IMR-90 (cell line): ENCODE results near the gene ABHD12. TPM values are rescaled to one million over a fixed set of nuclear protein-coding genes. Genes with fewer than 3 reads are reported as not detected.

Source experiments
- ATAC-seq: fragments of 200-7000 bp; cut with Tn5 transposase; 2 replicates; pipeline ENCODE4 v1.9.1; 2020; ENCODE audit warnings: low read depth, mild to moderate bottlenecking, moderate library complexity
- BruUV-seq: library from RNA; stranded (reverse); fragments of 400-500 nt; replicated peaks from 2 replicates; lab custom pipeline; 2021; lab: Mats Ljungman, UMichigan
- CTCF ChIA-PET: fragments of 300-600 bp; formaldehyde crosslinking; extraction: SDS; loops from one replicate; lab custom pipeline; 2021; ENCODE audit warnings: antibody characterized with exemption; lab: Yijun Ruan, JAX
- POLR2A ChIA-PET: fragments of 300-600 bp; sonication (Branson Sonifier 250); formaldehyde crosslinking; loops from one replicate; lab custom pipeline; 2022; ENCODE audit warnings: antibody characterized with exemption; ENCODE audit not compliant: unreplicated experiment; lab: Charles Lee
- DNase-seq: peaks from one replicate; pipeline ENCODE4 v3.0.0; 2013
- H2AFZ ChIP-seq: replicated peaks from 2 replicates; pipeline ENCODE3; 2013; ENCODE audit warnings: low read length, mild to moderate bottlenecking; ENCODE audit not compliant: poor library complexity
- H2AK5ac ChIP-seq: 2 replicates; pipeline ENCODE4 v1.6.1; 2013; ENCODE audit warnings: low read depth, low read length, inconsistent platforms
- H2AK9ac ChIP-seq: replicated peaks from 2 replicates; pipeline ENCODE3; 2013; ENCODE audit warnings: mild to moderate bottlenecking, low read depth, low read length, moderate library complexity; ENCODE audit not compliant: poor library complexity
- H2BK120ac ChIP-seq: 2 replicates; pipeline ENCODE4 v1.6.1; 2013; ENCODE audit warnings: low read depth, low read length, inconsistent platforms
- H2BK15ac ChIP-seq: 3 replicates; pipeline ENCODE4 v1.6.1; 2013; ENCODE audit warnings: low read depth, low read length, inconsistent platforms
- H2BK20ac ChIP-seq: 2 replicates; pipeline ENCODE4 v1.6.1; 2013; ENCODE audit warnings: low read depth, mild to moderate bottlenecking, inconsistent platforms, low read length, moderate library complexity
- H2BK5ac ChIP-seq: 2 replicates; pipeline ENCODE4 v1.6.1; 2013; ENCODE audit warnings: mild to moderate bottlenecking, low read depth, low read length, inconsistent platforms; ENCODE audit not compliant: poor library complexity, severe bottlenecking
- H3K14ac ChIP-seq: replicated peaks from 2 replicates; pipeline ENCODE4 v1.6.1; 2013; ENCODE audit warnings: low read depth, low read length, inconsistent platforms
- H3K18ac ChIP-seq: 2 replicates; pipeline ENCODE4 v1.6.1; 2013; ENCODE audit warnings: low read depth, low read length, control low read depth
- H3K23ac ChIP-seq: 2 replicates; pipeline ENCODE4 v1.6.1; 2013; ENCODE audit warnings: low read depth, low read length, inconsistent platforms
- H3K27ac ChIP-seq: 2 replicates; pipeline ENCODE4 v1.5.1; 2013; ENCODE audit warnings: mild to moderate bottlenecking, control low read depth, low read length; ENCODE audit not compliant: insufficient read depth
- H3K27me3 ChIP-seq: 2 replicates; pipeline ENCODE4 v1.6.1; 2013; ENCODE audit warnings: low read length; ENCODE audit not compliant: control insufficient read depth, insufficient read depth
- H3K36me3 ChIP-seq: 2 replicates; pipeline ENCODE4 v1.6.1; 2013; ENCODE audit warnings: low read length, mixed read lengths; ENCODE audit not compliant: control insufficient read depth, insufficient read depth
- H3K4ac ChIP-seq: 2 replicates; pipeline ENCODE4 v1.6.1; 2013; ENCODE audit warnings: low read depth, low read length, inconsistent platforms
- H3K4me1 ChIP-seq: 2 replicates; pipeline ENCODE4 v1.6.1; 2013; ENCODE audit warnings: low read length, mixed read lengths; ENCODE audit not compliant: control insufficient read depth, insufficient read depth
- H3K4me2 ChIP-seq: 2 replicates; pipeline ENCODE4 v1.6.1; 2013; ENCODE audit warnings: low read depth, mild to moderate bottlenecking, control low read depth, low read length, moderate library complexity
- H3K4me3 ChIP-seq: 2 replicates; pipeline ENCODE4 v1.5.1; 2013; ENCODE audit warnings: low read depth, mild to moderate bottlenecking, control low read depth, low read length, moderate library complexity; ENCODE audit not compliant: insufficient read depth
- H3K56ac ChIP-seq: 2 replicates; pipeline ENCODE4 v1.6.1; 2013; ENCODE audit warnings: low read length, inconsistent platforms; ENCODE audit not compliant: insufficient read depth; ENCODE audit errors: extremely low read depth
- H3K79me1 ChIP-seq, 2 experiments: 2 replicates each; pipeline ENCODE4 v1.6.1; 2013; ENCODE audit warnings: low read length in 2 of 2, inconsistent platforms in 1 of 2, low read depth in 1 of 2
- H3K9ac ChIP-seq: 2 replicates; pipeline ENCODE4 v1.6.1; 2013; ENCODE audit warnings: low read depth, low read length, control low read depth
- H3K9me1 ChIP-seq: 2 replicates; pipeline ENCODE4 v1.6.1; 2013; ENCODE audit warnings: low read length, inconsistent platforms; ENCODE audit not compliant: insufficient read depth
- H3K9me3 ChIP-seq: 2 replicates; pipeline ENCODE4 v1.6.1; 2013; ENCODE audit warnings: low read length; ENCODE audit not compliant: control insufficient read depth, insufficient read depth
- H4K20me1 ChIP-seq: 2 replicates; pipeline ENCODE4 v1.6.1; 2013; ENCODE audit warnings: low read length, inconsistent platforms; ENCODE audit not compliant: insufficient read depth
- H4K5ac ChIP-seq: 2 replicates; pipeline ENCODE4 v1.6.1; 2013; ENCODE audit warnings: mild to moderate bottlenecking, low read depth, low read length, control low read depth
- H4K8ac ChIP-seq, 2 experiments: 2 replicates each; pipeline ENCODE4 v1.6.1; 2013; ENCODE audit warnings: low read depth in 2 of 2, low read length in 2 of 2, control low read depth in 1 of 2, inconsistent platforms in 1 of 2
- H4K91ac ChIP-seq: 2 replicates; pipeline ENCODE4 v1.6.1; 2013; ENCODE audit warnings: low read depth, low read length, inconsistent platforms; ENCODE audit not compliant: insufficient read depth
- BHLHE40 ChIP-seq: fragments of 150-350 bp; IDR thresholded peaks from 2 replicates; pipeline ENCODE4 v1.6.1; 2016; ENCODE audit warnings: mild to moderate bottlenecking, low read depth, low read length
- RAD21 ChIP-seq: IDR thresholded peaks from 2 replicates; pipeline ENCODE4 v1.6.1; 2012; ENCODE audit warnings: low read length, improper control_type of control experiment
- RCOR1 ChIP-seq: IDR thresholded peaks from 2 replicates; pipeline ENCODE4 v1.6.1; 2012; ENCODE audit warnings: mild to moderate bottlenecking, low read length, improper control_type of control experiment; ENCODE audit not compliant: insufficient replicate concordance
- RFX5 ChIP-seq: IDR thresholded peaks from 2 replicates; pipeline ENCODE4 v1.8.0; 2012; ENCODE audit warnings: low read depth, mild to moderate bottlenecking, low read length, moderate library complexity
- SMC3 ChIP-seq: fragments of 150-350 bp; IDR thresholded peaks from 2 replicates; pipeline ENCODE4 v1.6.1; 2016; ENCODE audit warnings: low read depth, mild to moderate bottlenecking, antibody characterized with exemption, low read length, moderate library complexity
- WGBS, 2 experiments: methylation state at CpG; one replicate each; pipeline versions ENCODE4 v1.1.5 to v1.1.7; 2013; ENCODE audit warnings: missing lambda C conversion rate in 2 of 2; ENCODE audit not compliant: insufficient read length in 1 of 2; ENCODE audit errors: extremely low coverage in 2 of 2; 5-methylcytosine and 5-hydroxymethylcytosine counted together
- dilution Hi-C: fragments of 300-500 bp; cut with HindIII; formaldehyde crosslinking; loops from one replicate; pipeline ENCODE4 v1.14.3; 2018; ENCODE audit warnings: low sequenced_read_pairs; ENCODE audit not compliant: unreplicated experiment
- in situ Hi-C: fragments of 300-500 bp; cut with MboI; formaldehyde crosslinking; loops from 3 replicates; pipeline ENCODE4 v1.14.3; 2019; ENCODE audit warnings: low sequenced_read_pairs, inconsistent platforms, mixed read lengths
- intact Hi-C: fragments of 100-400 bp; cut with micrococcal nuclease; formaldehyde crosslinking; loops from 2 replicates; pipeline ENCODE4 v1.10.0; 2022
- polyA plus RNA-seq, 3 experiments: library from polyadenylated mRNA; depleted of rRNA; stranded (reverse); fragments of >200 nt; gene quantifications; 2 replicates each; pipeline ENCODE4 v1.2.3, GENCODE V29; 2012; ENCODE audit warnings: low replicate concordance in 1 of 3
- total RNA-seq: library from RNA; depleted of rRNA; stranded (reverse); fragments of >200 nt; gene quantifications from 2 replicates; pipeline ENCODE4 v1.2.3, GENCODE V29; 2012
- TF ChIP-seq, protein P1 (sequence below): conservative IDR thresholded peaks from 2 replicates; pipeline ENCODE4 v1.5.1; 2012; ENCODE audit warnings: mild to moderate bottlenecking, low read depth, low read length, improper control_type of control experiment

The ABHD12 gene
- total and polyA plus RNA-seq, 2 of the 4 experiments (the other 2 are of a cell fraction) = 80.7 to 108 TPM

- BruUV-seq = no TSS peak
- H4K8ac ChIP-seq = no peak overlapping the region
- POLR2A ChIA-PET = no interaction called here
- no peak overlapping the region for H3K4me3 ChIP-seq
- H2BK15ac ChIP-seq = no peak overlapping the region
- H3K9ac ChIP-seq = no peak overlapping the region
- DNase-seq (no peak), ATAC-seq (no peak; the same call in 1 of the 2 replicates)
- H3K36me3 ChIP-seq = peaks cover 21% of the 10 kb centered on the region
- H3K79me1 ChIP-seq = peaks cover 35 to 90% of the 10 kb centered on the region in 2 experiments
- dilution Hi-C loops = no loop called here
- H3K27me3 ChIP-seq = no peaks in the 10 kb centered on the region
- intact Hi-C loops = no loop called here
- in situ Hi-C loops = loop anchor here (10.0 to 25.0 kb wide), 5 partner anchors 60 to 1618 kb away; partner anchors contain the start of genes APMAP, CST3 and ENTPD6
- no peak overlapping the region for H2AK5ac ChIP-seq
- no peak for TF ChIP-seq RCOR1
- TF ChIP-seq BHLHE40 = no peak
- TF ChIP-seq SMC3 = no peak
- no peak for TF ChIP-seq RFX5
- no peak for TF ChIP-seq RAD21
- TF ChIP-seq, protein P1, sequence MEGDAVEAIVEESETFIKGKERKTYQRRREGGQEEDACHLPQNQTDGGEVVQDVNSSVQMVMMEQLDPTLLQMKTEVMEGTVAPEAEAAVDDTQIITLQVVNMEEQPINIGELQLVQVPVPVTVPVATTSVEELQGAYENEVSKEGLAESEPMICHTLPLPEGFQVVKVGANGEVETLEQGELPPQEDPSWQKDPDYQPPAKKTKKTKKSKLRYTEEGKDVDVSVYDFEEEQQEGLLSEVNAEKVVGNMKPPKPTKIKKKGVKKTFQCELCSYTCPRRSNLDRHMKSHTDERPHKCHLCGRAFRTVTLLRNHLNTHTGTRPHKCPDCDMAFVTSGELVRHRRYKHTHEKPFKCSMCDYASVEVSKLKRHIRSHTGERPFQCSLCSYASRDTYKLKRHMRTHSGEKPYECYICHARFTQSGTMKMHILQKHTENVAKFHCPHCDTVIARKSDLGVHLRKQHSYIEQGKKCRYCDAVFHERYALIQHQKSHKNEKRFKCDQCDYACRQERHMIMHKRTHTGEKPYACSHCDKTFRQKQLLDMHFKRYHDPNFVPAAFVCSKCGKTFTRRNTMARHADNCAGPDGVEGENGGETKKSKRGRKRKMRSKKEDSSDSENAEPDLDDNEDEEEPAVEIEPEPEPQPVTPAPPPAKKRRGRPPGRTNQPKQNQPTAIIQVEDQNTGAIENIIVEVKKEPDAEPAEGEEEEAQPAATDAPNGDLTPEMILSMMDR = no peak
- H3K4ac ChIP-seq = no peak overlapping the region
- H3K9me3 ChIP-seq = no peaks in the 10 kb centered on the region
- H4K5ac ChIP-seq = no peak overlapping the region
- H2AFZ ChIP-seq = no peak overlapping the region
- peaks cover 91% of the 10 kb centered on the region for H4K20me1 ChIP-seq
- H3K9me1 ChIP-seq = peaks cover 42% of the 10 kb centered on the region
- H3K23ac ChIP-seq = no peak overlapping the region
- H3K27ac ChIP-seq = no peak overlapping the region
- H3K56ac ChIP-seq = no peak overlapping the region
- H3K14ac ChIP-seq = no peak overlapping the region
- CTCF ChIA-PET = no interaction called here
- no peak overlapping the region for H2AK9ac ChIP-seq
- H2BK20ac ChIP-seq = no peak overlapping the region
- no peak overlapping the region for H2BK5ac ChIP-seq
- no peak overlapping the region for H4K91ac ChIP-seq
- H3K4me1 ChIP-seq = peaks cover 10% of the 10 kb centered on the region
- no peak overlapping the region for H3K18ac ChIP-seq
- 89% methylated on average over 7 of the region's 12 CpGs; no CpG with 5 or more reads in 1 of the 2 experiments for WGBS, 2 experiments
- no peak overlapping the region for H3K4me2 ChIP-seq
- no peak overlapping the region for H2BK120ac ChIP-seq
These were observed 135.5 kb downstream of the ABHD12 start for GRCh38 chr20:25254986-25255680.
